Left ventricle myocardium inferior (tissue), 1 donor: ENCODE results near the gene DGKE. TPM values are rescaled to one million over a fixed set of nuclear protein-coding genes. Genes with fewer than 3 reads are reported as not detected.

Experiments used
- DNase-seq: peaks from one replicate; pipeline ENCODE4 v3.0.0-alpha.2; 2020
- H3K27ac ChIP-seq: fragments of 200-600 bp; replicated peaks from 2 replicates; pipeline ENCODE4 v1.8.0; 2021
- H3K27me3 ChIP-seq: fragments of 200-600 bp; 2 replicates; pipeline ENCODE4 v1.8.0; 2021; ENCODE audit warnings: low read depth
- H3K36me3 ChIP-seq: fragments of 200-600 bp; 2 replicates; pipeline ENCODE4 v1.8.0; 2021
- H3K4me1 ChIP-seq: fragments of 200-600 bp; 2 replicates; pipeline ENCODE4 v1.8.0; 2021
- H3K4me3 ChIP-seq: fragments of 200-600 bp; 2 replicates; pipeline ENCODE4 v1.8.0; 2021; ENCODE audit warnings: mild to moderate bottlenecking, moderate library complexity
- H3K9me3 ChIP-seq: fragments of 200-600 bp; replicated peaks from 2 replicates; pipeline ENCODE4 v1.8.0; 2021
- intact Hi-C: fragments of 100-400 bp; cut with micrococcal nuclease; formaldehyde crosslinking; loops from one replicate; pipeline ENCODE4 v1.11.0; 2022
- total RNA-seq: library from RNA; stranded (reverse); fragmentation: NEBNext Ultra II Directional; extraction: Animal tissue kit (Norgen Biotek cat#: 25700); gene quantifications from one replicate; pipeline ENCODE4 v1.2.1, GENCODE V29; 2021
- TF ChIP-seq, protein P1 (sequence below): fragments of 200-600 bp; IDR thresholded peaks from 2 replicates; pipeline ENCODE4 v1.8.0; 2021; ENCODE audit warnings: antibody characterized with exemption, mild to moderate bottlenecking, borderline replicate concordance
- donor health status: DM: no; HTN: yes; CAD: no; lungs with severe emphysema.

DGKE gene
- total RNA-seq, 1 donor from 2014 or later: 4.2 TPM

DNA sequence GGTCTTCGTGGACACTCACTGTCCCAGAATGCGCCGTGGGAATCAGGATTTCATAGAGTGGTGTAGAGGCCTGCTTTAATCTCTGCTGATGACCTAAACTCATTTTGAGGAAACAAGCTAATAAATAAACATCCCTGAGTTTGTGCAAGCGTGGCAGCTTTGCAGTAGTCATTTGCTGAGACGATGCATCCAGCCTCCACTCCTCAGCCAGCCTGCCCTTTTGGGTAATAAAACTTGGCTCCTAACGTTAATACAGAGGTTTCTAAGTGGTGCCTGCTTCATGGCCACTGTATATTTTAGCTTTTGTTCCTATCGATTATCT, 1.3 kb downstream of the DGKE start:
- DNase-seq: no peak
- peak overlapping the region; percentile 86 for H3K27ac ChIP-seq
- no peaks in the 10 kb centered on the region for H3K9me3 ChIP-seq
- peaks cover 58% of the 10 kb centered on the region for H3K4me1 ChIP-seq
- H3K4me3 ChIP-seq: peak overlapping the region; percentile 83
- intact Hi-C loops: no loop called here
- TF ChIP-seq, protein P1, sequence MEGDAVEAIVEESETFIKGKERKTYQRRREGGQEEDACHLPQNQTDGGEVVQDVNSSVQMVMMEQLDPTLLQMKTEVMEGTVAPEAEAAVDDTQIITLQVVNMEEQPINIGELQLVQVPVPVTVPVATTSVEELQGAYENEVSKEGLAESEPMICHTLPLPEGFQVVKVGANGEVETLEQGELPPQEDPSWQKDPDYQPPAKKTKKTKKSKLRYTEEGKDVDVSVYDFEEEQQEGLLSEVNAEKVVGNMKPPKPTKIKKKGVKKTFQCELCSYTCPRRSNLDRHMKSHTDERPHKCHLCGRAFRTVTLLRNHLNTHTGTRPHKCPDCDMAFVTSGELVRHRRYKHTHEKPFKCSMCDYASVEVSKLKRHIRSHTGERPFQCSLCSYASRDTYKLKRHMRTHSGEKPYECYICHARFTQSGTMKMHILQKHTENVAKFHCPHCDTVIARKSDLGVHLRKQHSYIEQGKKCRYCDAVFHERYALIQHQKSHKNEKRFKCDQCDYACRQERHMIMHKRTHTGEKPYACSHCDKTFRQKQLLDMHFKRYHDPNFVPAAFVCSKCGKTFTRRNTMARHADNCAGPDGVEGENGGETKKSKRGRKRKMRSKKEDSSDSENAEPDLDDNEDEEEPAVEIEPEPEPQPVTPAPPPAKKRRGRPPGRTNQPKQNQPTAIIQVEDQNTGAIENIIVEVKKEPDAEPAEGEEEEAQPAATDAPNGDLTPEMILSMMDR: no peak
- no peaks in the 10 kb centered on the region for H3K27me3 ChIP-seq
- H3K36me3 ChIP-seq: no peaks in the 10 kb centered on the region

DNA sequence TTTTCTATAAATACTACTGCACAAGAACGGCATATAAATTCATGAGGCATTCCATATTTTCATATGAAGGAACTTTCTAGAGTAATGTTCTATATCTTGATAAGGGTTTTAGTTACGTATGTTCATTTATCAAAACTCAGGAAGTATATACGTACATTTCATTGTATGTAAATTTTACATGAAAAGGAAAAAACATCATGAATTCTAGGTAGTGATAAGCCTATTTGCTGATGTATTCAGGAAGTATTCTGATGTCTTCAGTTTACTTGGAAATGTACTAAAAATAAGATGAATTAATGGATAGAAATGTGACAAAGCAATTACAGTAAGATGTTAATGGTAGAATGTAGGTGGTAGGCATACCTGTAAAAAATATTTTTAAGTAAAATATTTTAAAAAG, 4.7 kb downstream of the DGKE start:
- TF ChIP-seq, protein P1: no peak
- Histone ChIP-seq H3K4me3 (no peak overlapping the region), H3K36me3 (no peaks in the 10 kb centered on the region), H3K27ac (peak overlapping the region; percentile 86), H3K27me3 (no peaks in the 10 kb centered on the region), H3K4me1 (peaks cover 47% of the 10 kb centered on the region), H3K9me3 (no peaks in the 10 kb centered on the region)
- no peak for DNase-seq
- intact Hi-C loops: no loop called here

DNA sequence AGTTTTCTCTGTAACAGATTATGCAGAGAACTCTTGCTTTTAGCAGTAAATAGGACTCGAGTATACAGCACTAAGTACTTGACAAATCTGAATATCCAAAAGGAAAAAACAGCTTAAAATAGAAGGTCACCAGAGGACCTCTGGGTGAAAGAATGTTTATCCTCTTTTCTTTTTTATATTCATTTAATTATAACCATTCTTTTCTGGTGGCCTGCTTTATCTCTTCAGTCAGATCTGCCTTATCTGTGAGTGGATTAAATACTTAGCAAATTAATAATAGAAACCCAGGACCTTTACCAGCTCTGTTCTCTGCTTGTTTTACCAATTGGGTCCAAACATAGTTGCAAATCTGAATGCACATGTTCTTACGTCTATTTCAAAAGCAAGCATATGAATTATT, 8.6 kb downstream of the DGKE start:
- H3K4me3 ChIP-seq: no peak overlapping the region
- H3K27me3 ChIP-seq: no peaks in the 10 kb centered on the region
- H3K9me3 ChIP-seq: no peaks in the 10 kb centered on the region
- intact Hi-C loops: no loop called here
- H3K4me1 ChIP-seq: peaks cover 12% of the 10 kb centered on the region
- H3K36me3 ChIP-seq: peaks cover 6% of the 10 kb centered on the region
- no peak overlapping the region for H3K27ac ChIP-seq
- TF ChIP-seq, protein P1: no peak
- DNase-seq: no peak

DNA sequence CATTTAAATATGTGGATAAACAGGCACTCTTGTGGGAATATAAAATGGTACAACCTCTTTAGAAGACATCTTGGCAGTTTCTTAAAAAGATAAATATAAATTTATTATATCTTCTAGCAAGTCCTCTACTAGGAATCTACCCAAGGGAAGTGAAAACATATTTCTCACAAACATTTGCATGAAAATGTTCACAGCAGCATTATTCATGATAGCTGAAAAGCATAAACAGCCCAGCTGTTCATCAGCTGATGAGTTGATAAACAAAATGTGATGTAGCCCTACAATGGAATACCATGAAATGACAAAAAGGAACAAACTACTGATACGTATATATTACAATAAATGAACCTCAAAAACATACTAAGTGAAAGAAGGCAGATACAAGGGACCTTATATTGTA, 12.0 kb downstream of the DGKE start:
- intact Hi-C loops: no loop called here
- Histone ChIP-seq H3K36me3 (peaks cover 28% of the 10 kb centered on the region), H3K9me3 (no peaks in the 10 kb centered on the region), H3K4me1 (peaks cover 13% of the 10 kb centered on the region), H3K27me3 (no peaks in the 10 kb centered on the region), H3K27ac (no peak overlapping the region), H3K4me3 (no peak overlapping the region)
- no peak for DNase-seq
- TF ChIP-seq, protein P1: no peak

DNA sequence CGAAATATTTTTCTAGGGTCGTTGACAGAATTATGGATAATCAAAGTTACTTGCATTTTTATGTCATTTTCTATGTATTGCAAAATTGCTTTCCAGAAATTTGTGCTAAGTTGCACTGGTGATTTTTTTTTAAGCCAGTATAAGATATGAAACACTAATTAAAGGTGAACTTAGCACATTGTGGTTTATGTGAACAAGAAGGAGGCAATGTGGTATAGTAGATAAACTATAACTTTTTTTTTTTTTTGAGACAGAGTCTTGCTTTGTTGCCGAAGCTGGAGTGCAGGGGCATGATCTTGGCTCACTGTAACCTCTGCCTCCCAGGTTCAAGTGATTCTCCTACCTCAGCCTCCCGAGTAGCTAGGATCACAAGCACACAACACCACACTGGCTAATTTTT, 13.2 kb downstream of the DGKE start:
- Histone ChIP-seq H3K36me3 (peaks cover 28% of the 10 kb centered on the region), H3K4me3 (no peak overlapping the region), H3K9me3 (no peaks in the 10 kb centered on the region), H3K27ac (no peak overlapping the region), H3K27me3 (no peaks in the 10 kb centered on the region), H3K4me1 (peaks cover 23% of the 10 kb centered on the region)
- DNase-seq: no peak
- TF ChIP-seq, protein P1: no peak
- intact Hi-C loops: no loop called here

DNA sequence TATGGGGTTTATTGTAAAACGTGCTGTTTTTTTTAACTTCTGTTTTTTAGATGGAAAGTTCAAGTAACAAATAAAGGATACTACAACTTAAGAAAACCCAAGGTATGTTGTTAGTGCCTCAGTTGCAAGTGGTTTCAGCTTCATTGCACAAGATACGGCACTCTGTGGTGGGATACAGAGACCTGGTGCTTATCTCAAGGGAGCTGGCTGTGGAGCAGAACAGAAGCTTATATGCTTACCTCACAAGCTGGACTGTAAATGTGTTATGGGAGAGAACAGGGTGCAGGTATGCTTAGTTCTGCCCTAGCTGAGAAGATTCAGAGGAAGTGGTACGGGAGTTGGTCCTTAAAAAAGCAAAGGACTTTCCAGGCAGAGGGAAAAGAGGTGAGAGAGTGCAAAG, 15.2 kb downstream of the DGKE start:
- intact Hi-C loops: no loop called here
- TF ChIP-seq, protein P1: no peak
- Histone ChIP-seq H3K36me3 (peaks cover 28% of the 10 kb centered on the region), H3K27me3 (no peaks in the 10 kb centered on the region), H3K4me3 (no peak overlapping the region), H3K27ac (no peak overlapping the region), H3K9me3 (no peaks in the 10 kb centered on the region), H3K4me1 (peaks cover 11% of the 10 kb centered on the region)
- DNase-seq: no peak
